ENCODE data around the gene MINAR1.

- TF ChIP-seq CTCF (IDR thresholded peaks at IDR 0.05) (no peak), POLR2A (IDR thresholded peaks at IDR 0.05) (no peak)
Measured at GRCh38 chr15:79463781-79464270, 31.7 kb downstream of the MINAR1 start.

All from lower leg skin (tissue), 3 donors.